CD4-positive, alpha-beta T cell treated with Interleukin-15 for 4 hours (primary cell): Measurements from ENCODE around the gene CADM2.

ENCODE experiments used
- DNase-seq: peaks from one replicate; pipeline ENCODE4 v3.0.0-alpha.2; 2020; ENCODE audit warnings: low spot score

CADM2 gene

DNA sequence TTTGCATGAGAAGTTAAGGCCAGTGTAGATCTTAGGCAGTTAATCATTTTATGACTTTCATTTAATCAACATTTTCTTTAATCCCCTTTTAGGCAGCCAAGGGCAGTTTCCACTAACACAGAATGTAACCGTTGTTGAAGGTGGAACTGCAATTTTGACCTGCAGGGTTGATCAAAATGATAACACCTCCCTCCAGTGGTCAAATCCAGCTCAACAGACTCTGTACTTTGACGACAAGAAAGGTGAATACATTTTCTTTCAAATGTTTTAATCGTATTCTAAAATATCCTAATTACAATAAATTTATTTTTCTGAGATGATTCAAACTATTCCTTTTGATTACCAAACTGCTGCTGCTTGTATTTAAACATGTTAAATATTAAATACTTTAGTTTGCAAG lies 843.2 kb downstream of the CADM2 start:
- DNase-seq, result no peak

DNA sequence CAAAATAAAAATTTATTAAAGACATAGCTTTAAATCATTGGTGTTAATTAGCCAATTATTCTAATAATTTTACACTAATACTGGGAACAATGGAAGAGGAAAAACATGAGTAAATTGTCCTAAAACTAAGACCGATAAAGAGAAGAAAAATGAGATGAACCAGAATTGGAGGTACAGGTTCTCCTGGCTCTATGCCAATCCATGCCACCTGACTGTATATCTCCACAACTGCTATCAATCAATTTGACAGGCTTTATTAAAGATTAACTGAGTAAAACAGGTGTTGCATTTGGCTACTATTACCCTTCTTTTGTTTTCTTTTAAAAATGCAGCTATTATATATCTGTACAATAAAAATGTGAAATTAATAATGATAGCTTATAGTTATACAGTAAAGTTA lies 850.0 kb downstream of the CADM2 start:
- no peak for DNase-seq

DNA sequence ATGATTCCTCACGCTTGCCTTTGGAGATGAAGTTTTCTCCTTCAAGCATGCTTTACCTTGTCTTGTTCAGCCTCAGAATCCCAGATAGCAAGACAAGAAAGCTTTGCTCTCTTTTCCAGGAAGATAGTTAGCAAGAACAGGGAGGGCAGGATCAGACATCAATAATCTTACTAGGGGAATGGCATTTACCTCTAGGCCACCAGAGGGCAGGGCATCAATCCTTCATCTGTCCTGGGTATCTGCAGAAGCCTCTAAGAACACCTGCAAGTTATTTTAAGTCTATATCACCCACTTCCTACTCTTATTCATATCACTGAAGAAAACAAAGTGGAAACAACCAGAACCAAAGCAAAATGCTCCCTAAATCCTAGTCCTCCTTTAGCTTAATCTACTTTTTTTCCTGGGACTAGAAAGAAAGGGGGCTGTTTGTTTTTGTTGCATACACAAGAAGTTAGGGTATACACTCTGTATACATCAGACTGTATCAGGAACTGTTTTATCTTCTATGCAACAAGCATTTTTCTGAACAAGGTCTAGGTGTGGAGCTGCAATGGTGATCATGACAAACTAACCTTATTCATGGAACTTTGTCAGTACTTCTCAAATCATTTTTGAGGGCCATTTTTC lies 862.5 kb downstream of the CADM2 start:
- DNase-seq, result no peak

DNA sequence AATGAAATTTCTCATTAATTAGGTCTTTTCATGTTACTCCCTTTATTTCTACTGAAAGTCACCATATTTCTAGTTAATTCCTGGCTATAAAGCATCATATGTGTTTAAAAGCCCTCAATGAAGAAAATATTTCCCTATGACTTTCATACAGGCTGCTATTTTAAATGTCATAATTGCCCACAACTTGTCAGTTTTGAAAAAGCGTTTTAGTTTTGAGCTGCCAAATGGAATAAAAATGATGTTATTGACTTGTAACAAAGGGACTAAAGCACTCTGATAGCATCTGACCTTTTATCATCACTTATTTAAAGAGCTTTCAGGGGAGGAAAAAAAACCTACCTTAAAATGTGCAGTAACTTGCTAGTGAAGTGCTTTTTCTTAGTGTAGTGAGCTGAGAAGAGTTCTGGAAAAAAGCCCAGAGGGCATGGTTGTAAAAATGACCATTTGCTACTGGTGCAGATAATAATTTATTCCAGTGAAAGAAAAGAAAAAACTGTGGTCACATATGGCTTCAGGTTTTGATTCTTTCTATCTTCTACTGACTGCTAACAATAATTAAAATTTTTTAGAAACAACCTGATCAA lies 877.2 kb downstream of the CADM2 start:
- no peak for DNase-seq

DNA sequence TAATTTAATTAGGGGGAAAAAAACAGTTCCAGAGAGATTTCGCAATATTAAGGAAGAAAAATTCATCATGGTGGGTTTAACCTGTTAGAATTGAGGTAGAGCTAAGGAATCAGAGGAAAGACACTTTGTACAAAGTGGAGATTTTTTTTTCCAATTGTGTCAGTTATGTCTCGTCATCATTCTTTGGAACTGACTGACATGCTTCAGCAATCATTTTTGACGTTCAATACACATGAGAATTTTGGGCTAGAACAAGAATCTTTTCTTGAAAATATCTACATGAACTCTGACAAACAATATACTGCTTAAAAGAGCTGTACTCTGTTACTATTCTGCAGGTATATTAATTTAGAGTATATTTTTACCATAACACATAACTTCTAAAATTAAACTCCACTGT lies 878.6 kb downstream of the CADM2 start:
- DNase-seq, result no peak

DNA sequence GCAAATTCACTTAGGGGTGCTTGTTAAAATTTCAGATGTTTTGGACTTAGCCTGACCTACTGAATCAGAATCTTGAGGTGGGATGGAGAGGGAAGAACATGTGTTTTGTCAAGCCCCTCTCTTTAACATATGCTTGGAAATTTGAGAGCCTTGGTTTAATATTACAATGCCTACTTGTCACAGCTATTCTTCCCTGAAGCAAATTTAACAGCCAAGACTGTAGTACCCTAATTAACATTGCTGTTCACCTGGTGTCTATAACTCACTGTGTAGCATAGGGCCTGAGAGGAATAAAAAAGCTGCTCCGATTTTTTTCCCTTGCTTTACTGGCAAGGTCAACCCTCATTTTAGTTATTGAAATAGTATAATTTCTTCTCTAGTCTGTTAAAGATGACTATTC lies 880.1 kb downstream of the CADM2 start:
- DNase-seq, result no peak

DNA sequence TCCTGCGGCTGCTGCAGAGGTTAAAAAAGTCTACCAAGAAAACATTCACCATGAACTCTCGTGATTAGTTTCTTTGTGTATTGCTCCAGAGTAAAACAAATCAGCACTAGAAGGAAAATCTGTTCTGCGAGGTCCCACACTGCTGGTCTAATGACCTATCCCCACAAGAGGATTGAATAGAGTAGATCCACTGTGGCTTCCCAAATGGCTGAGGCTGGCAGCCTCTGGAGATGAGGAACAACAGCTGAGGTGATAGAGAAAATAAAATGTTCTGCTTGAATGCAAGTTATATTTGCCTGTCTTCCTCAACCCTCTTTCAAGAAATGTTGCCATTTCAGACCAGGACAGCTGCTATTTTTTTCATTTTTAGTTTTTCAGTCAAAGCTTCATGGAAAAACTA lies 883.3 kb downstream of the CADM2 start:
- DNase-seq, result no peak

DNA sequence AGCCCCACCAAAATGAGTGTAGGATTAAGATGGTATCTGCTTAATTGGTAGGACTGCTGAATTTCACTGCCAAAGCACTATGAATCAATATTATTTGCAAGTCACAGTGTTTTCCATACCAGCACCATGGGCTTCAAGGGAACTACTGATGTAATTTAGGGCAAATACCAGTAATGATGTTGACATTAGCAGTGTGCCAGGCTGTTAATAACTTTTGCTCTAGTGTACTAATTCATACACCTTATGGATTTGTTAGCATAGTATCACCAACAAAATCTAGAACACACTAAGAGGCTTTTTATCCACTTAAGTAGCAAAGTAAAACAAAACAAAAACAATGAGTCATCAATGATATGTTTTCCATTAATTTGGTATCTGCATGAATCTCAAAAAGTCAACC lies 888.2 kb downstream of the CADM2 start:
- no peak for DNase-seq

DNA sequence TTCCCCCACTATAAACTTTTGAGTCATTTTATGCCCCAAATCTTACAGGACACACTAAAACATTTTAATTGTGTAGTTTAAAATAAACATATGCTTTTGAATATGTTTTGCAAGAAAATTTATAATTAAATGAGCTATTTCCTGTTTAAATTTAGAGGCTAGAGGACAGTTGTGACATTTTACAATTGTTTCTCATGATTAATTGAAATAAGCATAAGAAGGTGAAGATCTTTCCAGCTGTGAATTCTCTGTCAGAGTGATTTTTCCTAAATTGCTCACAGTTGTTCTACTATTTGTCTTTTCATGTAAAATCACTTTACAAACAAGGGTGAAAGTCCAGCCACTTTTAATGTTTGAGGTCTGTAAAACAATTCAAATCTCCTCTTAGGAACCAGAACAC lies 892.3 kb downstream of the CADM2 start:
- no peak for DNase-seq

DNA sequence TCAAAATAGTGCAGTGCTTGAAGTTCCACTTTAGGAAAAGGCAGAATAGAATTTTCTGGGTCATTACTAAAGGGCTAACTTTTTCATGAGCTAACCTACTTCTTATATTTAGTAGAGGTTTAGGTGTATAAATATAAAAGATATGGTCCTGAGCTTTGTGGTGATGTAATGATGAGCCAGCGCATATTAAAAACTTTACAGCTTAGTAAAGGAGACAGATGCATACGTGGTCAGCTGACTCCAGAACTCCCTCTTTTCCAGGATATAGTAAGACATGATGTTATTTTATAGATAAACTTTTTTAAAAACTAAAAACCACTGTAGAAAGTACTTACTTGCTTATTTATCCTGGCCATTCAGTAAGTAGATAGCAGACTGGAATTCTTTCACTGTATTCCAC lies 895.0 kb downstream of the CADM2 start:
- no peak for DNase-seq

DNA sequence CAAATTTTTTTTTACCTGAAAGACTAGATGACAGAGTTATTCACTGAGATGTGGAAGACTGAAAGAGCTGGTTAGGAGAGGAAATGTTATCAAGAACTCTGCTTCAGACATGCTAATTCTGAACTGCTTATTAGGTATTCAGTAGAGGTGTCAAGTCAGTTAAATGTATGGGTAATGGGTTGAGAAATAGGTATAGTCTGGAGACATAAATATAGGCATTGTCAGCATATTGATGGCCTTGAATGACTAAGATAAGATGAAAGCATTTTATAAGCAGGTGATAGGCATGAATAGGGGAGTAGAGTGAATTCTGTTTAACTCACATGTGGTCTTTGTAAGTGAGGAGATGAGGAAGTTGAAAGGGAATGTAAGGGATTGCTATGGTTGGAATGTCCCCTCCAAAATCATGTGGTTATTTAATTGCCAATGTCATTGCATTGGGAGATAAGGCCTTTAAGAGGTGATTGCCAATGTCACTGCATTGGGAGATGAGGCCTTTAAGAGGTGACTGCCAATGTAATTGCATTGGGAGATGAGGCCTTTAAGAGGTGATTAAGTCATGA lies 904.2 kb downstream of the CADM2 start:
- DNase-seq, result no peak

DNA sequence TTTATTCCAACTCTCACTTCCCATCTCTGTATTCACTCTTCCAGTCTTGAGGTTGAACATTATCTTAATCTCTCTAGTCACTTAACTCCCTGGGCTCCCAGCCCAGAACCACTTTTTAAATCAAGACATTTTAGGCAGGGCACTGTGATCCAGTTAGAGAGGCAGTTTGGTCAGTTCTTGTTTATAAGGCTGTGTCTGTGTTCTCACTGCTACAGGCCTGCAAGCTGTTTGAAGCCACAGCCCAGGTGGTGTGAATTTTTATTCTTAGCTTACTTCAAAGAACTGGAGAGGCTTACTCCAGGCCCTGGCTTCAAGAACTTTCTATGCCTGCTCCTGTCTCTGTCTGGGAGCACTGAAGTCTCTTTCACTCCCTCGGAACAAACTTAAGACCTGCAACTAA lies 906.1 kb downstream of the CADM2 start:
- no peak for DNase-seq

DNA sequence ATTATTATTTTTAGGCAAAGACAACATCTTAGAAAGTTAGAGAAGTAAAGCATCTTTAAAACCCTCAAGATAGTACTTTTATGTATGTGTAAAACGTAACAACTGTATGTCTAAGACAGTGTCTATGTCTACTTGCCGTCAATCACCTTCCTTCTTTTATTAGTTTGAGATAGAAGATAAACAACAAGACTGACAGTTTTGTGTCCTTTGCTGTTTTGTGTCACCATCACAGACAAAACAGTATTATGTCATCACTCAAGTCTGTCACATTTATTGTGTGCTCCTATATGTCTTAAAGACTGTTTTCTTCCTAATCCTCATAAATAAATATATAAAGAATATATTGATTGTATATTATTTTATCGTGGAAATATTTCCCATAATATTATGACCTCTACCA lies 908.3 kb downstream of the CADM2 start:
- DNase-seq, result no peak

DNA sequence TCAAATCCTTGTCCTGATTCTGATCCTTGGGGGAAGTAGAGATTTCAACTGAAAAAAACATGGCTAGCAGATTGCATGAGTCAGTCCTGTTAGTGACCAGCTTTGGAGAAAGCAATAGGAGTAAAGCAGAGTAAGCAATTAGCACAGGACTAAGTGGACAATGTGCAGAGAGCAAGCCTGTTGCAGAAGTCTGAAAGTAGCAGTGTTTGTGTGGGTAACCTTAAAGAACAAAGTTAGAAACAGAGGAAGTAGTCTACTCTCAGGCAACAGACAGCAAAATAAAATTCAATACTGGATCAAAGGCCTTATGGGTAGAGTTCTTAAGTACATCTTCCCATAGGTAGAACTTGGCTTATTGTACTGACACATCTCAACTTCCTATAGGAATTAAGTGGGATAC lies 916.8 kb downstream of the CADM2 start:
- no peak for DNase-seq

DNA sequence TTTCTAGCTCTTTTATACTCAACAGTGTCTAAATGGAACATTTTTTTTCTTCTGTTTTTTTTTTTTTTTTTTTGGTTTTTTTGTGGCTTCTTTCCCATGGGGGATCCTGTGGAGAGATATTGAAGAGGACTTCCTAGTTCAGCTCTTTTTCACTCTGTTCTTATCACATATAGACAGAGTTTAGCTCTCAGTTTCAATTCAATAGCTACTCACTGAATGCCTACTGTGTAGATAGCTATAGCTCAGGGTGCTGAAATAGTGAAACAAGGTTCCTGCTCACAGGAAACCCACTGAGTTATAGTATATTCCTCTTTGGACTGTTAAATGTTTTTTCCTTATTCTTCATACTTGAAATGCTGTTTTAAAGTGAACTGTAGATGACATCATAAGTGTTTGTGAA lies 918.8 kb downstream of the CADM2 start:
- no peak for DNase-seq

DNA sequence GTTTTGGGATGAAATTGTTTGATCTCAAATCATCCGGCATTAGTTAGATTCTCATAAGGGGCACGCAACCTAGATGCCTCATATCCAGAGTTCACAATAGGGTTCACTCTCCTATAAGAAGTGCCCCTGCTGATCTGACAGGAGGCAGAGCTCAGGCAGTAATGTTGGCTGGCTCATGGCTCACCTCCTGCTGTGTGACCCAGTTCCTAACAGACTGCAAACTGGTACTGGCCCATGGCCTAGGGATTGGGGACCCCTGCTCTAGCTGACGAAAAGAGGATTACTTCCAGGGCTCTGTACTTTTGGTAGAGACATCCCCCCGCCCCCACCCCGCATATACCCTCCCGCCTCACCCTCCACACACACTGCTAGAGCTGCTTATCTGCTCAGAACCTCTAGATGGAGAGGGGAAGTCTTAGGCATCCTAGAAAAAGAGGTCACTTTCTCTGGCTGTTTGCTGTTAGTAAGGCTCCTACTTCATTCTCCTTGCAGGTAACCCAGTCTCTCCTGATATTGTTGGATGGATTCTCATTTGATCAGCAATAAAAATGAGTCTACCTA lies 923.1 kb downstream of the CADM2 start:
- no peak for DNase-seq

DNA sequence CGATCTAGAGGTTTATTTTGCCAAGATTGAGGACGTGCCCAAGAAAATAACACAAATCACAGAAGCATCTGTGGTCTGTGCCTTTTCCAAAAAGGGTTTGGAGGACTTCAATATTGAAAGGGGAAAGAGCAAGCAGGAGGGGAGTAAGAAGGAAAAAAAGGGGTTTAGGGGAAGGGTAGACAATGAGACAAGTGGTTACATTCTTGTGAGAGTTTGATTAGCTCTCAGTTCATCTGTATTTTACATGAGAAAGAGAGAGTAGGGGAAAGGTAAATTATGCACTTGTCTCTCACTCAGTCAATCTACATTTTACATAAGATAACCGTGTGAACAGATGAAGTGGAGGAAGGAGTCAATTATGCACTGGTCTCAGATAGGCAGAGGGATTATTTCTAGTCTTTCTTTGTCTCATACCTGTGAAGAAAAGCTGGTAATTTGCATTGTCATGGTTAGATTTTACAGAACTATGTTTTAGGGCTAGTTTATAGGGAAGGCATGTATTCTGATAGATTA lies 931.3 kb downstream of the CADM2 start:
- no peak for DNase-seq

DNA sequence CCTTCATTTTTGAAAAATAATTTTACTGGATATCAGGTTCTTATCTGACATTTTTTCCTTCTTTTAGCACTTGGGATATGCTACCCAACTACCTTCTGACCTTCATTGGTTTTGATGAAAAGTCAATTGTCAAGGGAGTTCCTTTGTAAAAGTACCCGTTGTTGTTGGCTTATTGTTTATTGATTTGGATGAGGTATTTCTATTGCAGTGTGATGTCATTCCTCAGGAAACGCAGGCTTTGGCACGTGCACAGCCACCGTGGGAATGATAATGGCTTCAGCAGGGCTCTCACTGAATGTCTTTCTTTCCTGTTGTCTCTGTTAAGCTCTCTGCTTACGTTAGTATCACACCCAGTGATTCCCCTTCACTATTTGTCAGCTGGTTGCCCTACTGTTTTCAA lies 944.6 kb downstream of the CADM2 start:
- DNase-seq, result no peak

DNA sequence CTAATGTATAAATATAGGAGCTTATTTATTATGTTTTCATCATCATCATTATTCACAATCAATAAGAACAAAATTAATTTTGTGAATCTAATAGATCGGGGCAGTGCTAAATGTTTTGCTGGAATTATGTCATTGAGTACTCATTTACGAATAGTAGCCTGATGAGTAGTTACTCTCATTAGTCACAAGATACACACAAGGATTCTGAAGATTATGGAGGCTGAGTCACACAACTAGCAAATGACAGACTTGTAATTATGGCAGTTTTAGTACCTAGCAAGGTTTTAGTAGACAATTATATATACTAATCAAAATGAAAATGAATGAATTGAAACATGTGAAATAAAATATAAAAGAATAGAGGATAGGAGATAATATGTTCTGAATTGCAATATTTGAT lies 954.2 kb downstream of the CADM2 start:
- DNase-seq, result no peak

DNA sequence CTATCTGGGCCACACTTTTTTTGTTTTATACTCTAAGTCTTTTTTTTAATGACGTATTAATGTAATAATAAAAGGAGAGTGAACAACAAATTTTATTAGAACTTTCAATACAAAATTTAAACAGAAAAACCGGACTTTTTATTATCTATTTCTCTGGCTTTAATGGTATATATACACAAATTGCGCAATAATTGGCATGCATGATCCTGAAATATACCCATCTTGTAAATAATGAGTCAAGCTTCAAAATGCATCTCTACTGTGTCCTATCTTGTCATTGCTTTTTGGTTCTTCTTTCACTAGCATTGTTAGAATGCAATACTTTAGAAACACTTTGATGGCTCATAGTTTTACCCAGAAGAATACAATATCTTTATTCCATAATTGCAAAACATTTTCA lies 963.6 kb downstream of the CADM2 start:
- no peak for DNase-seq

DNA sequence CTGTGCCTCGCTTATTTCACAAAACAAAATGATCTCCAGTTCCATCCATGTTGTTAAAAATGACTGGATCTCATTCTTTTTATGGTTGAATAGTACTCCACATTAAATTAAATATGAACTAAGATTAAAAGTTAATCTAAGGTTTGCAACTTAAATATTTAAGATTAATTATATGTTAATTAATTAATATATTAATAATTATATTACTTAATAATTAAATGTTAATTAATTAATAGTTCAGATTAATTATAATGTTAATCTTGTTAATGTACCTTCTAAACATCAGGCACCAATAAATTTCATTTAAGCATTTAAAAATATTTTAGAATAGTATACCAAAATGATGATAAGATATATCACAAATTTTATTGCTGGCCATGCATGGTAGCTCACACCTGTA lies 971.9 kb downstream of the CADM2 start:
- no peak for DNase-seq

DNA sequence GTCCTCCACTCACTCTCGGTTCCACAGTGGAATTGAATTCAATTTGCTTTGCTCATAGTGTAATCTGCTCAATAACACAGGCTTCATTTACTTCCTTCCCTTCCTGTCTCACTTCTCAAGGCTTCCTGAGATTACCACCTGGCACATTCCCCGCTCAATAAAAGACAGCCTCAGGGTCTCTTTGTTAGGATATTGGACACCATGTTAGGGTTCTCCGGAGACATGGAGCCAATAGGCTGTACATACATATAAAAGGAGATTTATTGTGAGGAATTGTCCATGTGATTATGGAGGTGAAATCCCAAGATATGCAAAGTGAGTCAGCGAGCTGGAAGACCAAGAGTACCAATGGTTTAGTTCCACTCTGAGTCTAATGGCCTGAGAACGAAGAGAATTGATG lies 974.5 kb downstream of the CADM2 start:
- DNase-seq, result no peak

DNA sequence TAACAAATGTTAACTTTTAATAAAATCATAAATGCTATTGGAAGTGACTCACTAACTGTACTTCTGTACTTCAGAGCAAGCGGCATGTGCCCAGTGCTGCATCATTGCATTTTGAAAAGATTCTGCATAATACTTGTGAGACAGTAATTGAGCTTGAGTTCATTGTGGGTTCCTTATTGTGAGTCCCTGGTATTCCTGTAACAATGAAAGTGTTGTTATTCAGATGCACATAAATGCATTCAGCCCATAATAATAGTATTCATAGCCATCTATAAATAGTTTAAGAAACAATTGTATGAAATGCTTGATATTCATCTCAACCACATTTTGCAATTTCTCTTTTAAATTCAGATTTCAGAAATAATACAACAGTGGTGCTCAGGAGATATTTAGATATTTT lies 976.4 kb downstream of the CADM2 start:
- DNase-seq, result no peak

DNA sequence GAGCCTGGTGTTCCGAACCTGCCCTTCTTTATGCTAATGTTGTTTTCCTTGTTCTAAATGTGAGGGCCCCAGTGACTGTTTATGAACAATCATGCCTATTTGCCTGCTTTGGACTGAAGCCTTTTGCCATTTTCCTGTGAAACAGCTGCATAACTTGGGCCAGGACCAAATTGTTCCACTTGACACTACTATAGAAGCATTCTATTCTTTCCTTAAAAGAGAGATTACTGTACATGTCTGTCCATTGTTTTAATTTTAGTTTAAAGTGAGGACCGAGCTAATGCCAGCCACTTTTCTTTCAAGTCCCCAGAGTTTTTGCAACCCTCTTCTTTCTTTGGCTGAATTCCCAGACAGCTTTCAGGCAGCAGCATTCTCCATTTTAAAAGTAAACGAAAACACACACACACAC lies 980.3 kb downstream of the CADM2 start:
- DNase-seq, result no peak
